CD4-positive, alpha-beta T cell treated with Interleukin-21 for 1 hour (primary cell): Measurements from ENCODE around the gene CTIF.

ENCODE experiments used
- DNase-seq: peaks from one replicate; pipeline ENCODE4 v3.0.0-alpha.2; 2020

CTIF gene

GRCh38 chr18:48577478-48578190 is 38.8 kb downstream of the CTIF start:
- DNase-seq = no peak

GRCh38 chr18:48578289-48578688 is 39.5 kb downstream of the CTIF start:
- no peak for DNase-seq

DNA sequence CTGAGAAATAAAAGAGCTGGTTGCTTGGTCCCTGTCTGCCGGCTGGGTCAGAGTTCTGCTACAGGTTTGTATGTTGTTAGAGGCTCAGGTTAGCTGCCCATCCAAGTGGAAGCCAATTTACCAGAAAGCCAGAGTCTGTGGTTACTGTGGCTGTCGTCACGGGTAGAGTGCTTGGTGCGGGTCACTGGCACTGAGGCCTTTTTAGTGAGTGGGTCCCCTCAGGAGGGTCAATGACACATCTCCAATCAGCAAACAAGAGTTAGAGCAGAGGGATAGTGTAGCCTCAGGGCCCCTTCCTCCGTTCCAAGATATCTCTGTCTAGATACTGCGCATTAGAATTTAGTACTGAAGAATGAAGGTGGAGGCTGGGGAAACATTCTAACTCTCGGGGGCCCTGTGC is 41.2 kb downstream of the CTIF start:
- no peak for DNase-seq

GRCh38 chr18:48580782-48581181 is 42.0 kb downstream of the CTIF start:
- no peak for DNase-seq

- DNase-seq = no peak
Observed at GRCh38 chr18:48581206-48581605, 42.4 kb downstream of the CTIF start.

- DNase-seq = no peak
Observed at GRCh38 chr18:48581941-48582340, 43.1 kb downstream of the CTIF start.

GRCh38 chr18:48582946-48583345 is 44.1 kb downstream of the CTIF start:
- no peak for DNase-seq

GRCh38 chr18:48583573-48583972 is 44.7 kb downstream of the CTIF start:
- DNase-seq = no peak

DNA sequence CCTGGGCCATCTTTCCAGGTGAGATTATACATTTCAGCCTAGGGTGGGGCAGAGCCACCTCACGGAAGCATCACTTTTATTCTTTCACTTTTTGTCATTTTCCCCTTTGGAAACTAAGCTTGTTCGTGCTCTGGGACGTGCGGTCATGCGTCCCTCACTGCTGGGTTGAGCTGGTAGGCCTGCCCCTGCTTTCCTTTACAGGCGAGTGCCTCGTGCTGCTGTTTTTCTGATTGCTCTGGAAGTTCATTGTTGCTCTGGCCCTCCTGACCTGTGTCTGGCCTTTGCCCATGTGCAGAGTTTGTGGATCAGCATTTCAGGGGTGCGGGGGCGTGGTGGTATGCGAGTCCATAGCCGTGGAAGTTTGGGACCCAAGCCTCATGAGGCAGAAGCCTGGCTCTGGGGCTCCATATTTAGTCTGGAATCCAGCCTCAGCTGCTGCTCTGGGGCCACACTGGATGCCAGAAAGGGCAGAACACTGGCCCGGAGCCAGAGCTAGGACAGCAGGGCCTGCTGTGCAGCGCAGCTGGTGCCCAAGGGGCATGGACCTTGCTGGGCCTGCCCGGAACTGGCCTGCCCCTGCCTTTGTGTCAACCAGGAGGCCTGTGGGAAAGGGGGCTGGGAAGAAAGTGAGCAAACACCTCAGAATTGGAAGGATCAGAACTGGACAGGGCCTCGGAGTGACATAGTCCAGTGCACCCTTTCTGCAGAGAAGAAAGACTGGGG is 51.1 kb downstream of the CTIF start:
- no peak for DNase-seq

DNA sequence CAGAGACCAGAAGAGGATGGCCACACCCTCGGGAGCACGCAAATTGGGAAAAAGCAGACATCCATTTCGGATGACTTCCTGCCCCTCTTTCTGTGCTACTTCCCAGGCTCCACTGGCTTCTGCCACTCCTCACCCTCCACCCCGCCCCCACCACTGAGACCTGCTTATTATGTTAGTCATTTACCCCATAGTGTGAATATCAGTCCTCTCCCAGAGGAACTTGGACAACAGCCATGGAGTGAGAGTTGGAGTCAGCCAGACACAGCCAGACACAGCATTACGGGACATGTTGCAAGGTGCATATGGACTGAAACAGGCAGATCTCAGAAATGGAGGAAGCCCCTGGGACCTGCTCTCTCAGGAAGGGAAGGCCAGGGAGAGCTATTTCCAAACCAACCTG is 51.8 kb downstream of the CTIF start:
- no peak for DNase-seq

DNA sequence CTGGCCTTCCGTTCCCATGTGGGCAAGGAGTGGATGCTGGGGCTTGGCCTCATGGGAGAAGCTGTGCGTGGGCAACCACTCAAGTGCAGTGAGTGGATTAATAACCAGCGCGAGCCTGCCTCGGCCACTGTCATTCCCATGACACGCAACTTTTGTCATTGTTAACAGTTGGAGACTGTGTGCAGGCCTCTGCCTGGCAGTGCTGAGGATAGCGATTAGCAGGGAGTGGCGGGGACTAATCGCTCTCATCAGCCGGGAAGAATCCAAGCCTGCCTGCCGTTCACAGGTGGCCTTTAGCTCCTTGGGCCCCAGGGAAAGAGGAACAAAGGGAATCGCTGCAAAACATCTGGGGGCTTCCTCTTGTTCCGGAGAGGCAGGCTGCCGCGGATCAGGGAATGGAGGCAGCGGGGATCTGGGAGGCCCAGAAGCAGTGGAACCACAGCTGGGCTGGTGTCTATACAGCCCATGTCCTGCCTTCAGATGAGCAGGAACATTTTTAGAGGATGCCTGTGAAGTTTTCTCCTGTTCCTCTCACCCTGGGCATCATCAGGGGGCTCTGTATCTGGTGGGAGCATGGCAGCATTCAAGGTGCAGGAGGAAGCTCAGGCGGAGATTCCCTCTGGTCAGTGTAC is 53.8 kb downstream of the CTIF start:
- no peak for DNase-seq

- DNase-seq = no peak
Observed at GRCh38 chr18:48594471-48595094, 55.8 kb downstream of the CTIF start.

DNA sequence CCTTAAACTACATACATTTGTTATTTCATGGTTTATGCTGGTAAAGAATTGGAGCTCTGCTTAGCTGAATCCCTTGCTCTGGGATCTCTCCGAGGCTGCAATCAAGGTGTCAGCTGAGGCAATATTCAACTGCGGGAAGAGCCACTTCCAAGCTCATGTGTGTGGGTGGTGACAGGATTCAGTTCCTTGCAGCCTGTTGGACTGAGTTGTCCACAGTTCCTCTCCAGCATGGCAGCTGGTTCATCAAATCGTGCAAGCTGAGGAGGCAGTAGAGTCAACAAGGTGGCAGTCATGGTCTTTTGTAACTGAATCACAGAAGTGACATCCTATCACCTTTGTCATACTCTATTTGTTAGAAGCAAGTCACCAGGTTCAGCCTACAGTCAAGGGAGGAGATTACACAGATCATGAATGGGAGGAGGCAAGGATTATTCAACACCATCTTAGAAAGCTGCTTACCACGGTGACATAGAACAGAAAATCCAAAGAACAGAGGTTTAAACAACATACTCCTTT is 56.9 kb downstream of the CTIF start:
- DNase-seq = no peak

GRCh38 chr18:48597110-48597509 is 58.3 kb downstream of the CTIF start:
- DNase-seq = no peak

GRCh38 chr18:48597671-48598070 is 58.8 kb downstream of the CTIF start:
- DNase-seq = no peak

DNA sequence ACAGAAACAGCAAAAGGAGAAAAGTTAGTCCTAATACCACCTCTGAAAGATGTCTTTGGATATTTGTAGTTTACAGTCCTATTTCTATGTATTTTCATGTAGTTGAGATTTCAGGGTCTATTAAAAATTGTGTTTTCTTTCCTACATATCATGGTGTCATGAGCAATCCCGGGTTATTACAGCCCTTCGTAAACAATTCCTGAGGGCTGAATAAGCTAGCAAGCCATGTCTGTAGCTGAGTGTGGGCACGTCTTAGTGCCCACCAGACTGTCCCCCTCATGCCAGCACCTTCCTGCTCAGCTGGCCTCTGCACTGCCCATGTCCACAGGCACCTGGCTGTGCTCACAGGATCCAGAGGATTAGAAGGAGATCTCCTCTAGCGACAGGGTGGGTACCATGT is 60.6 kb downstream of the CTIF start:
- no peak for DNase-seq

- no peak for DNase-seq
Observed at GRCh38 chr18:48600046-48600445, 61.2 kb downstream of the CTIF start.

DNA sequence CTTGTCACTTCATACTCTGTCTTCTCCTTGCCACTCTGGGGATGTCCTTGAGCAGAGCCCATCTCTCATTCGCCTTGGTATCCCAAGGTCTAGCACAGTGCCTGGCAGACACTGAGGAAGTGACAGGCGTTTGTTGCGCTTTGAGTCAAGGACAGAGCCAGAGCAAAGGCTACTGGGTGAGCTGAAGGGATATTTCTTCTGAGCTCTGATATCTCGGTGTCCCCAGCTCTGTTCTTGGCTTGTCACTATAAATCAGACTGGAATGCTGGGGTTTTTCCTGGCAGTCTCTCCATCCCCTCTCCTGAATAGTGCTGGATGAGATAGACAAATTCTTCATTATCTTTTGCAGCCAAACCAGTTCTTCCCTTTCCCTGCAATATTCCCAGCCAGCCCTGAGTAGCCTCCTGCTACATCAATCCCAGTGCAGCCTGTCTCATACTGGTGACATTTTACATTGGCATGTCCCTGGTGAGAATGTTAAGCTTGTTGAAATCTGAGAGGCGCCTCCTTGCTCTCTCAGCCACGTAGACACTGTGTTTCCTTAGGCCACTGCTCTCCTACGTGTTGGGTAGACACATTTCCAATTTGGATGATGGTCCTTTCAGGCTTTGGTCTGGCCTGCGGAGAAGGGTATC is 61.7 kb downstream of the CTIF start:
- DNase-seq = no peak

- no peak for DNase-seq
Observed at GRCh38 chr18:48601343-48601742, 62.5 kb downstream of the CTIF start.

- DNase-seq = no peak
Observed at GRCh38 chr18:48602759-48603390, 64.0 kb downstream of the CTIF start.

DNA sequence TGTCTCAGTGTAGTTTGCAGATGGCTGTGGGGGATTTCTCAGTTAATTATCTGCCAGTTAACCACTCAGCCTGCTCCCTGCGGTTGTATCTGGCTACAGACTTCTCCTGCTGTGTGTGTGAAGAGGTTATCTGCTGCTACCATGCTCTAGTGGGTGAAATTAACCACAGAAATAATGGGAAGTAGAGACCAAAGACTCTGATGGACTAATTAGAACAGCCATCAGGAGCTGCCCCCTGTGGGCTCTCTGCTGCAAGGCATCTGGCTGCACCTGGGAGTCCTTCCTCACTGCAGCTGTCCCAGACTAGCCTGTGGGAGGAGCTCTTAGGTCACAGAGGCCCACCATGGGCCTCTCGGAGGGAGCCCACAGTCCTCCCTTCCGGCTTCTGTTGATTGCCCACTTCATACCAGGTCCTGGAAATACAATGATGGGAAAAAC is 66.6 kb downstream of the CTIF start:
- DNase-seq = no peak
